HG03139 (cell line): Measurements from ENCODE around the gene SNX1.

ENCODE experiments used
- ATAC-seq: cut with Tn5 transposase; IDR thresholded peaks from one replicate; pipeline ENCODE4 v1.9.1; 2021; ENCODE audit not compliant: unreplicated experiment

The SNX1 gene

GRCh38 chr15:64144565-64145281, 48.9 kb downstream of the SNX1 start:
- peak; percentile 55 for ATAC-seq

- ATAC-seq: no peak
Observed at GRCh38 chr15:64146041-64146440, 50.3 kb downstream of the SNX1 start.

GRCh38 chr15:64146520-64146884, 50.7 kb downstream of the SNX1 start:
- ATAC-seq: no peak

- ATAC-seq: no peak
Observed at GRCh38 chr15:64146885-64147681, 51.3 kb downstream of the SNX1 start.

GRCh38 chr15:64148168-64148567, 52.4 kb downstream of the SNX1 start:
- ATAC-seq: no peak

- no peak for ATAC-seq
Observed at GRCh38 chr15:64148581-64148980, 52.8 kb downstream of the SNX1 start.

- no peak for ATAC-seq
Observed at GRCh38 chr15:64149424-64149823, 53.6 kb downstream of the SNX1 start.

- no peak for ATAC-seq
Observed at GRCh38 chr15:64149893-64150578, 54.3 kb downstream of the SNX1 start.

GRCh38 chr15:64151727-64152506, 56.1 kb downstream of the SNX1 start, which contains the start of gene SNX22:
TSS of gene SNX22 (plus strand) at chr15:64151731. CDS start at chr15:64151776, 45 bp downstream.
- peak; percentile 1 for ATAC-seq

- no peak for ATAC-seq
Observed at GRCh38 chr15:64152507-64153387, 57.0 kb downstream of the SNX1 start.

GRCh38 chr15:64153480-64154367, 57.9 kb downstream of the SNX1 start:
- ATAC-seq: peak; percentile 49

GRCh38 chr15:64155802-64156651, 60.2 kb downstream of the SNX1 start:
- ATAC-seq: no peak

- no peak for ATAC-seq
Observed at GRCh38 chr15:64156652-64157331, 61.0 kb downstream of the SNX1 start.

- ATAC-seq: no peak
Observed at GRCh38 chr15:64157599-64158125, 61.9 kb downstream of the SNX1 start.

GRCh38 chr15:64158363-64159134, 62.8 kb downstream of the SNX1 start:
- no peak for ATAC-seq

GRCh38 chr15:64161688-64162477, 66.1 kb downstream of the SNX1 start:
- no peak for ATAC-seq
